Calu3 (cell line): Measurements from ENCODE around the gene NMU. TPM values are rescaled to one million over a fixed set of nuclear protein-coding genes. Genes with fewer than 3 reads are reported as not detected.
A peak's percentile ranks its signal among the peaks of the same experiment; 100 is the strongest.
"Not testable (repeated sequence)": the region's sequence is repeated elsewhere in the genome, so short reads cannot be mapped to it uniquely, and the experiment has no call there.

Experiments
- Bru-seq: library from RNA; stranded (reverse); fragments of 400-500 nt; gene quantifications from one replicate; lab custom pipeline; 2021; lab: Mats Ljungman, UMichigan
- BruChase-seq, 2 experiments: library from RNA; stranded (reverse); fragments of 400-500 nt; gene quantifications; one replicate each; lab custom pipeline; 2021; lab: Mats Ljungman, UMichigan
- BruUV-seq: library from RNA; stranded (reverse); fragments of 400-500 nt; replicated peaks from 2 replicates; lab custom pipeline; 2021; lab: Mats Ljungman, UMichigan
- CTCF ChIA-PET: fragments of 300-600 bp; sonication (Branson Sonifier 250); formaldehyde crosslinking; loops from one replicate; lab custom pipeline; 2022; ENCODE audit warnings: antibody characterized with exemption; lab: Charles Lee
- DNase-seq: peaks from one replicate; pipeline ENCODE4 v3.0.0; 2022
- H3K27ac Mint-ChIP-seq: one replicate; pipeline ENCODE4 v1.8.0; 2022; ENCODE audit warnings: mixed read lengths; ENCODE audit not compliant: unreplicated experiment
- H3K27me3 Mint-ChIP-seq: one replicate; pipeline ENCODE4 v1.8.0; 2022; ENCODE audit warnings: mixed read lengths; ENCODE audit not compliant: unreplicated experiment
- H3K36me3 Mint-ChIP-seq: one replicate; pipeline ENCODE4 v1.8.0; 2022; ENCODE audit warnings: mild to moderate bottlenecking, moderate library complexity, mixed read lengths; ENCODE audit not compliant: insufficient read depth, unreplicated experiment
- H3K4me1 Mint-ChIP-seq: one replicate; pipeline ENCODE4 v1.8.0; 2022; ENCODE audit warnings: mild to moderate bottlenecking, low read depth, mixed read lengths; ENCODE audit not compliant: unreplicated experiment
- H3K4me3 Mint-ChIP-seq: one replicate; pipeline ENCODE4 v1.8.0; 2022; ENCODE audit warnings: mild to moderate bottlenecking, low read depth, moderate library complexity, mixed read lengths; ENCODE audit not compliant: unreplicated experiment
- H3K9me3 Mint-ChIP-seq: one replicate; pipeline ENCODE4 v1.8.0; 2022; ENCODE audit warnings: low read depth, mixed read lengths; ENCODE audit not compliant: unreplicated experiment
- CTCF ChIP-seq: fragments of 200-600 bp; IDR thresholded peaks from one replicate; pipeline ENCODE4 v1.8.0; 2022; ENCODE audit warnings: antibody characterized with exemption; ENCODE audit not compliant: unreplicated experiment
- intact Hi-C: fragments of 100-400 bp; cut with micrococcal nuclease; formaldehyde crosslinking; loops from one replicate; pipeline ENCODE4 v1.10.0; 2022; ENCODE audit not compliant: unreplicated experiment
- long read RNA-seq: library from polyadenylated mRNA; stranded (forward); transcript quantifications from one replicate; pipeline ENCODE4 v2.0.0, GENCODE V29; 2022
- total RNA-seq: library from RNA; stranded (reverse); gene quantifications from 2 replicates; pipeline ENCODE4 v1.2.3, GENCODE V29; 2022

NMU gene
- total RNA-seq (3.8 and 4.1 TPM in 2 replicates), Bru-seq, nascent RNA (percentile 26 among the genes with signal in this experiment), BruChase-seq, experiment 1, labeled RNA remaining after a 6-hour chase (percentile 19 among the genes with signal in this experiment), BruChase-seq, experiment 2, labeled RNA remaining after a 2-hour chase (percentile 21 among the genes with signal in this experiment)
- long read RNA-seq, partial matches to known transcripts: 1 of 5 reads
- long read RNA-seq, other reads (novel, unspliced or antisense): 0 of 5 reads

GRCh38 chr4:55635741-55636655, at the start of gene NMU:
TSS of gene NMU (minus strand) at chr4:55636298. CDS start at chr4:55636192, 106 bp downstream.
- peaks cover 10% of the 10 kb centered on the region for H3K36me3 Mint-ChIP-seq
- no TSS peak for BruUV-seq
- peaks cover 19% of the 10 kb centered on the region for H3K4me1 Mint-ChIP-seq
- H3K27me3 Mint-ChIP-seq: peaks cover 24% of the 10 kb centered on the region
- TF ChIP-seq CTCF: no peak
- H3K4me3 Mint-ChIP-seq: peak within 1 kb of the TSS; percentile 87
- CTCF ChIA-PET: interaction anchor here (1.1 kb wide), 1 partner anchor 18 kb away, joined by 3 read pairs; no protein-coding TSS in a partner anchor
- H3K27ac Mint-ChIP-seq: no peak within 1 kb of the TSS
- no peaks in the 10 kb centered on the region for H3K9me3 Mint-ChIP-seq
- DNase-seq: peak; percentile 60
- intact Hi-C loops: no loop called here

- Mint-ChIP-seq H3K4me1 (no peaks in the 10 kb centered on the region), H3K27me3 (no peaks in the 10 kb centered on the region), H3K4me3 (no peak overlapping the region), H3K9me3 (no peaks in the 10 kb centered on the region), H3K36me3 (no peaks in the 10 kb centered on the region), H3K27ac (no peak overlapping the region)
- CTCF ChIA-PET: no interaction called here
- no peak for DNase-seq
- no TSS peak for BruUV-seq
- no peak for TF ChIP-seq CTCF
- intact Hi-C loops: no loop called here
Measured at GRCh38 chr4:55684276-55684675, 48.2 kb upstream of the NMU start.

GRCh38 chr4:55682797-55683196, 46.7 kb upstream of the NMU start:
- H3K27ac Mint-ChIP-seq, CTCF ChIA-PET, H3K36me3 Mint-ChIP-seq, H3K27me3 Mint-ChIP-seq, H3K4me3 Mint-ChIP-seq, intact Hi-C loops, BruUV-seq, H3K4me1 Mint-ChIP-seq, DNase-seq, H3K9me3 Mint-ChIP-seq: not testable (repeated sequence)

- Mint-ChIP-seq H3K9me3 (no peaks in the 10 kb centered on the region), H3K27ac (no peak overlapping the region), H3K4me3 (no peak overlapping the region), H3K4me1 (no peaks in the 10 kb centered on the region), H3K36me3 (no peaks in the 10 kb centered on the region), H3K27me3 (no peaks in the 10 kb centered on the region)
- CTCF ChIA-PET: no interaction called here
- no peak for TF ChIP-seq CTCF
- intact Hi-C loops: no loop called here
- no peak for DNase-seq
- BruUV-seq: no TSS peak
Measured at GRCh38 chr4:55682295-55682694, 46.2 kb upstream of the NMU start.
